GM10266 (cell line): ENCODE data around the gene TXLNB.

Source experiments
- DNase-seq: peaks from one replicate; pipeline ENCODE4 v3.0.0; 2012; ENCODE audit errors: extremely low spot score
- CTCF ChIP-seq: IDR thresholded peaks from 2 replicates; pipeline ENCODE4 v1.5.1; 2012; ENCODE audit warnings: mild to moderate bottlenecking, low read depth; ENCODE audit not compliant: control insufficient read depth, insufficient read depth; ENCODE audit errors: missing control alignments

The TXLNB gene

GRCh38 chr6:139275279-139276055 lies 16.3 kb downstream of the TXLNB start:
- no peak for DNase-seq

GRCh38 chr6:139271056-139271455 lies 20.7 kb downstream of the TXLNB start:
- DNase-seq, result peak; percentile 50
- no peak for TF ChIP-seq CTCF

More at GRCh38 chr6:139275279-139276055, 16.3 kb downstream of the TXLNB start:
- no peak for TF ChIP-seq CTCF

DNA sequence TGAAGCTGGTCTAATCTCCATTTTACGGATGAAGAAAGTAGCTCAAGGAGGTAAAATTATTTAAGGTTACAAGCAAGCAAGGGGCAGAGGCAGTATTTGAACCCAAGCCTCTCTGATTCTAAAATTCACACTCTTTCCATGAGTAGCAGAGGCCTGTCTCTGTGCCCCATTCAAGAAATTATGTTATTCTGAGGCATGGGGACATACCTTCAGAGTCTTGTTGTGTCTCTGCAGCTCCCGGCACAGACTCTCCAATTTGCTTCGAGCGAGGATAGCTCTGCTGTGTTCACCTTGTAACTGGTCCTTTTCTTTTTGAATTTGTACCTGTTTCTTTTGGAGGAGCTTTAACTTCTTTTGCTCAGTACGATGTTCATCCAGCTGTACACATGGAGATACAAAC lies 21.5 kb downstream of the TXLNB start:
- TF ChIP-seq CTCF, result no peak
- DNase-seq, result no peak

GRCh38 chr6:139265512-139266190 lies 26.1 kb downstream of the TXLNB start:
- no peak for DNase-seq

DNA sequence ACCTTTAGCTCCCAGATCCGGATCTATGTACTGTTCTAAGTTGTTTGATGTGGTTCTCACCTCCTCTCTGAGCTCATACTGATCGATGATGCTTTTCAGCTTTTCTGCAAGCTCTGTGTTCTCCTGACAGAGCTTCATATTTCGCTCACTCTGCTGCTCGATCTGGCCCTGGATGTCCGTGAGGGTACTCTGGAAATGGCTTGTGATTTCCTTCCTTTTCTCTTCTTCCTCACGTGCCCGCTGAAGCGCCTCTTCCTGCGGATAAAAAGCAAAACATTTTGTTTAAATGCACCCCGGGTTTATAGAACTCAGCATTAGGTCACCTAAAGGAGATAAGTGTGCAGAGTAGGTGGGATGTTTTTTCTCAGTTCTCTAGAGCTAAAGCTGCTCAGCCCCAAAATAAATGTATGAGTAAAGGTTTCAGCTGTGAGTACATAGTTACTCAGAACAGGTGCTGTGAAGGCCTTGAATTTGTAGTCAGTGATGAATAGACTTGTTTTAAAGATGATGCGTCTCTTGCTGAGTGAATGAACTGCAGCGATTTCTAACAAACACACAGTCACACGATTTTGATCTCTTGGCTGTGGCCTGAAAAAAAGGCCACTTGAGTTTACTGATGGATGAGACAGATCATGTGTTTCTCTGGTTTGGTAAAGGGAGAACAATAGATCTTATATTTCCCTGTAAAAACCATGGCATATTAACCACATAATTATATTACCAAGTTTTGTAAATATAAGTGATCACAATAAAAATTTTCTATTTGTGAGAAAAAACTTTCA lies 29.1 kb downstream of the TXLNB start:
- peak; percentile 53 for DNase-seq
- no peak for TF ChIP-seq CTCF

More at GRCh38 chr6:139265512-139266190, 26.1 kb downstream of the TXLNB start:
- TF ChIP-seq CTCF, result no peak

DNA sequence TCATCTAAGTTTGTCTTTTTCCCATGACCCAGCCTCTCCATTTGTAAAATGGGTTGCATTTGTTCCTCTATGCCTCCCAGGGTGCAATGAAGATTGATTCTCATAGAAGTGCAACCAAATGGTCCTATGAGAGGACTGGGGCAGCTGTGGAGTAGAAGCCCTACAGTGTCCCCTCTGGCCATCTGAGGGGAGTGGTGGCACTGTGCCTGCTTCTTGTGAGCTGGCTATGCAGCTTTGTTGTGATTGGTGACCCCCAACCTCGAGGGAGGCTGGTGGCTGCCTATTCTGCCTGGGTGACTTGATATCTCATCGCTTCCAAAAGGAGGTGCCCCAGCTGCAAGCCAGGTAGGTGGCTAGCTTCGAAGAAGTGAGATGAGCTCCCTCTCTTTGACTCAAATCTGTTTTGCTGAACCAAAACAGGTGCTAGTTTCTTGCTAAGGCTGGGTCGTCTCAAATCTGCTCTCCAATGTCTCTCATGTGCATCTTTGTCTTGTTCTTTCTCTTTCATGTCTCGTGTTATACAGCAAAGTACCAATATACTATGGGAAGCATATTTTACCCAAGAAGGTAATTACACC lies 33.9 kb downstream of the TXLNB start:
- no peak for TF ChIP-seq CTCF
- no peak for DNase-seq
